NT2/D1 (cell line): ENCODE measurements around the gene XYLT1.

Experiments used
- DNase-seq: peaks from one replicate; pipeline ENCODE4 v3.0.0-alpha.2; 2011; ENCODE audit warnings: low read depth, low spot score
- H3K27me3 ChIP-seq: 2 replicates; pipeline ENCODE4 v1.6.0; 2011; ENCODE audit warnings: mild to moderate bottlenecking; ENCODE audit not compliant: insufficient read length, insufficient read depth
- H3K36me3 ChIP-seq: 2 replicates; pipeline ENCODE4 v1.6.1; 2011; ENCODE audit warnings: mild to moderate bottlenecking, low read length, mixed read lengths; ENCODE audit not compliant: insufficient read depth, insufficient read length
- H3K4me1 ChIP-seq: 2 replicates; pipeline ENCODE4 v1.5.1; 2011; ENCODE audit not compliant: insufficient read depth, insufficient read length
- H3K4me3 ChIP-seq: 2 replicates; pipeline ENCODE4 v1.5.1; 2011; ENCODE audit warnings: low read depth; ENCODE audit not compliant: insufficient read length
- H3K9ac ChIP-seq: 2 replicates; pipeline ENCODE4 v1.6.0; 2011; ENCODE audit warnings: low read depth; ENCODE audit not compliant: insufficient read length
- H3K9me3 ChIP-seq: 2 replicates; pipeline ENCODE4 v1.5.1; 2011; ENCODE audit warnings: mild to moderate bottlenecking, low read length; ENCODE audit not compliant: insufficient read depth
- SUZ12 ChIP-seq: IDR thresholded peaks from 2 replicates; pipeline ENCODE4 v1.6.1; 2011; ENCODE audit not compliant: insufficient read length, insufficient read depth; ENCODE audit errors: extremely low read depth
- YY1 ChIP-seq: IDR thresholded peaks from 2 replicates; pipeline ENCODE4 v1.6.1; 2011; ENCODE audit not compliant: insufficient read length, insufficient read depth
- ZNF274 ChIP-seq: IDR thresholded peaks from 2 replicates; pipeline ENCODE4 v1.6.1; 2011; ENCODE audit warnings: mild to moderate bottlenecking, low read depth, low read length

Gene XYLT1

GRCh38 chr16:17377360-17378324 is 93.1 kb downstream of the XYLT1 start:
- no peaks in the 10 kb centered on the region for H3K9me3 ChIP-seq
- no peak for TF ChIP-seq YY1
- no peak for TF ChIP-seq SUZ12
- TF ChIP-seq ZNF274: no peak
- H3K9ac ChIP-seq: no peak overlapping the region
- H3K4me3 ChIP-seq: no peak overlapping the region
- H3K36me3 ChIP-seq: no peaks in the 10 kb centered on the region
- DNase-seq: no peak
- no peaks in the 10 kb centered on the region for H3K27me3 ChIP-seq
- H3K4me1 ChIP-seq: peaks cover 13% of the 10 kb centered on the region

DNA sequence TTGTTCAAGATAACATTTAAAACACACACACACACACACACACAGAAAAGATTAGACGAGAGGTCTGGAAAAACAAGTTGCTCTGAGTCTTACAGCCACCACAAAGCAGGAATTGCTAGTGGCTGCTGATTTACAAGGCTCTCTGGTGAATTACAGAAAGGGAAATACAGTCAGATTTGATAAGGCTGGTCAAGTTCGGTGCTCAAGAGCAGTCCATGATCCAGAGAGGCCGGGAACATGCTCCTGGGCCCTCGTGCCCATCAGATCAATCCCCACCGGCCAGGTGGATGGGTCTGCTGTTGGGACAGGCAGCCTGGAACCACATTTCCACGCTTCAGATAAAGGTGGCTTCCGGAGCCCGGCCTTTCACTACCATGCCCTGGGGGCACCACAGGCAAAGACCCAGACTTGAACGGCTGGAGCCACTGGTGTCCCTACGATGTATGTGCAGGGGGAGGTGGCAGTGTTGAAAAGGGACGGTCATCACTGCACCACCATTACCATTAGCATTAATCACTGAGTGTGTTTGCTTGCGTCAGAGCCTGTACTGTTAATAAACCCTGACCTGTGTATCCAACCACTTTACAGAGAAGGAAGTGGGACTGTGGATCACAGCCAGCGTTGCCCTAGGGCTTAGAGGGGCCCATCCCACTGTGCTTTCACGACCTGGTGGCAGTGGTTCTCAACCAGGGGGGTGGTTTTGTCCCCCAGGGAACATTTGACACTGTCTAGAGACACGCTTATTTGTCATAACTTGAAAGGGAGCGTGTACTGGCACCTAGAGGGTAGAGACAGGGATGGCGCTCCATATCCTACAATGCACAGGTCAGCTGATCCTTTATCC is 95.1 kb downstream of the XYLT1 start:
- H3K9me3 ChIP-seq: no peaks in the 10 kb centered on the region
- no peak for DNase-seq
- H3K27me3 ChIP-seq: no peaks in the 10 kb centered on the region
- no peaks in the 10 kb centered on the region for H3K36me3 ChIP-seq
- no peak for TF ChIP-seq YY1
- no peak for TF ChIP-seq ZNF274
- no peak for TF ChIP-seq SUZ12
- H3K4me1 ChIP-seq: peaks cover 9% of the 10 kb centered on the region
- no peak overlapping the region for H3K9ac ChIP-seq
- H3K4me3 ChIP-seq: no peak overlapping the region

- Histone ChIP-seq H3K36me3 (no peaks in the 10 kb centered on the region), H3K9ac (no peak overlapping the region), H3K4me3 (no peak overlapping the region), H3K27me3 (no peaks in the 10 kb centered on the region), H3K4me1 (peaks cover 16% of the 10 kb centered on the region), H3K9me3 (no peaks in the 10 kb centered on the region)
- TF ChIP-seq YY1: no peak
- TF ChIP-seq ZNF274: no peak
- no peak for TF ChIP-seq SUZ12
- DNase-seq: no peak
Measured at GRCh38 chr16:17374668-17375255, 96.0 kb downstream of the XYLT1 start.

GRCh38 chr16:17373533-17373932 is 97.2 kb downstream of the XYLT1 start:
- Histone ChIP-seq H3K4me3 (no peak overlapping the region), H3K36me3 (no peaks in the 10 kb centered on the region), H3K9me3 (no peaks in the 10 kb centered on the region), H3K9ac (no peak overlapping the region), H3K4me1 (peaks cover 19% of the 10 kb centered on the region), H3K27me3 (no peaks in the 10 kb centered on the region)
- TF ChIP-seq YY1 (no peak), SUZ12 (no peak), ZNF274 (no peak)
- DNase-seq: no peak

- H3K27me3 ChIP-seq: no peaks in the 10 kb centered on the region
- DNase-seq: no peak
- H3K4me1 ChIP-seq: peaks cover 17% of the 10 kb centered on the region
- H3K9me3 ChIP-seq: no peaks in the 10 kb centered on the region
- TF ChIP-seq SUZ12 (no peak), YY1 (no peak), ZNF274 (no peak)
- H3K4me3 ChIP-seq: no peak overlapping the region
- H3K36me3 ChIP-seq: no peaks in the 10 kb centered on the region
- no peak overlapping the region for H3K9ac ChIP-seq
Measured at GRCh38 chr16:17372386-17372785, 98.4 kb downstream of the XYLT1 start.

DNA sequence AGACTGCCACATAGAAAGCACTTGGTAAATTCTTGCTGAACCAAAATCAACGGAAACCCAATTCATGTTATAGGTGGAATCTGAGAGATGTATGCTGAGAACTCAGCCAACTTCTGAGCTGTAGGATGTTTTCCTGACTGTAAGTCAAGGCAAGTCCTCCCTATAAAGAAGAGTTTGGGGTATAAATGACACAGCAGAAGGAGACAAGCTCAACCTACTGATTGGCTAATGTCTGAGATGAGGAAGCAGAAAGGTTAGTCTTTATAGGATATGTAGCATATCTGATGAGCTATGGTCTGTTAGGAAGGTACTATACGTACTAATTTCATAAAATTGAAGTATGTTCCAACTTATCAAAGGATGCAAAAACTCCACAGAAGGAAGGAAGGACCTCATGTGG is 99.5 kb downstream of the XYLT1 start:
- no peak for DNase-seq
- TF ChIP-seq ZNF274 (no peak), YY1 (no peak), SUZ12 (no peak)
- no peaks in the 10 kb centered on the region for H3K9me3 ChIP-seq
- peaks cover 17% of the 10 kb centered on the region for H3K4me1 ChIP-seq
- no peak overlapping the region for H3K9ac ChIP-seq
- no peaks in the 10 kb centered on the region for H3K36me3 ChIP-seq
- H3K4me3 ChIP-seq: no peak overlapping the region
- H3K27me3 ChIP-seq: no peaks in the 10 kb centered on the region

DNA sequence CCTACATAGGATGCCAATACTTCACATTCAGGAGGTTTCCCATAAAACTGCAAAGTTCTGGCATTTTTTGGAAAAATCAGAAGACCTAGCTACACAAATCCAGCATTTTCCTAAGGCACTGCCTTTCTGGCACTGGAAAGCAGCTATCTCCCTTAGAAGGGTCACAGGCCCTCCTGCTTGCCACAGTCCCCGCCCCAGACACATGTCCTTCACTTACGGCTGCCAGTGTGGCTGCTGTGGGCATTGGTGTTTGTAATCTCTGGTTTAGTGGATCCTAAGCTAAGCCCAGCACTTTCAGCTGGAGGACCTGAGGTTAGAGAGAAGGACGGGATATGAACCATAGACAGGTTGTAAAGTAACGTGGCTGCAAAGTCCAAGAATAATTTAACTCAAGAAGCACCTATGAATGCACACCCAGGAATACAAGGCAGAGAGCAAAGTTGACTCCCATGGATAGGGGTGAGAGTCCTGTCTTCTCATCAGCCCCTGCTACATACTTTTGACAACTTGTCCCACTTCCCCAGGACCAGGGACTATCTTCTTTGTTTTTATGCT is 100.0 kb downstream of the XYLT1 start:
- Histone ChIP-seq H3K9me3 (no peaks in the 10 kb centered on the region), H3K36me3 (no peaks in the 10 kb centered on the region), H3K9ac (no peak overlapping the region), H3K4me3 (no peak overlapping the region), H3K4me1 (peaks cover 15% of the 10 kb centered on the region), H3K27me3 (no peaks in the 10 kb centered on the region)
- no peak for TF ChIP-seq YY1
- no peak for TF ChIP-seq SUZ12
- TF ChIP-seq ZNF274: no peak
- DNase-seq: no peak
